ENCODE results near the gene SHISA8. TPM values are rescaled to one million over a fixed set of nuclear protein-coding genes. Genes with fewer than 3 reads are reported as not detected.
A peak's percentile ranks its signal among the peaks of the same experiment; 100 is the strongest.

The SHISA8 gene
- polyA plus RNA-seq, 3 donors: not detected

DNA sequence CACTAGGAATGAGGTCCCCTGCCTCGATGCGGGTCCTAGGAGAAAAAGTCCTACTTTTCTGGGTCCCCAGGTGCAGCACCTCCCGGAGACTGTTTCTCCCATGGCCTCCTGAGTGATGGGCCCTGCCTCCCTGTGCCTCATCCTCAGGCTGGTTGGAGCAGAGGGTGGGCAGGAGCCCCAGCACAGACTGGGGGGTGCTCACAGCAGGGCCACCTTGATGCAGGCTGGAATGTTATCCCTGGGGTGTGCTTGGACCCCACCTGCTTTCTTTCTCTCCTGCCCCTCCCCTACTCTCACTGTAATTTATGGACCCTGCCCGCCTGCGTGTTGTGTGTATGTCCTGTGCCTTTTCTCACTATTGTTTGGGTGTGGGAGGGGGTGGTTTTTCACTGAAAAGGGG, 8.1 kb downstream of the SHISA8 start:
- Mint-ChIP-seq H3K4me3 (no peak overlapping the region), H3K27ac (peak overlapping the region in 2 of 7 donors; percentile 35 to 57)
- WGBS (ENCODE audit: insufficient coverage): no CpG with 5 or more reads among the region's 5 CpGs

DNA sequence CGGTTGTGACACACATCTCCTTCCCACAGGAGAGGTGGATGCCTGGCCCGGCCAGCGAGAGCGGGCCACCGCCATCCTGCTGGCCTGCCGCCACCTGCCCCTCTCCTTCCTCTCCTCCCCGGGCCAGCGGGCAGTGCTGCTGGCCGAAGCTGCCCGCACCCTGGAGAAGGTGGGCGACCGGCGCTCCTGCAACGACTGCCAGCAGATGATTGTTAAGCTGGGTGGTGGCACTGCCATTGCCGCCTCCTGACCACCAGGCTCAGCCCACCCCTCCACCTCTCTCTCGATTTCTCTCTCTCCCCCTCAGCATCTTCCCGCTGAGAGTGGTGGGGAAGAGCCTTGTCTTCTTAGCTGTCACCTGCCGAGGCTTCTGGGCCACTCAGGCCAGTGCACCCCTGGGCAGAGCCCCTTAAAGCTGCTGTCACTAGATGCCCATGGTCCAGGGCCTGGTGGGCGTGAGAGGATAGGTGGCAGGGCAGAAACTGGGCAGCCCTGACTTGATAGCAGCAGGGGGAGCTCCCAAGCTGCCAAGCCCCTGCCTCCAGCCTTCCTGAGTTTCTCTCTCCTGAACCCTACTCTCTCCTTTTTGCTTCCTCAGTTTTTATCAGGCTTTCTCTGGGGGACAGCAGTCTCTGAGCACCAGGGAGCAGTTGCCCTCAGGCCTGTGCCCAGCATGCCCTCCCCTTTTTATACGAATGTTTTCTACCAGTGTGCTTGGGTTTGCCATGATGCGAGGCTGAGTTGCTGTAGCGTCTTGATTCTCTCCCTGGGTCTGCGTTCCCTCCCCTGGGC, 9.3 kb downstream of the SHISA8 start:
- peaks cover 4% of the 10 kb centered on the region for H4K20me1 ChIP-seq (ENCODE audit: insufficient read depth, low read length)
- Mint-ChIP-seq H3K27ac (peak overlapping the region in 1 of 7 donors; percentile 44), H3K4me3 (no peak overlapping the region), H3K36me3 (peaks cover 57 to 63% of the 10 kb centered on the region in 2 donors), H3K9me3 (peaks cover 0 to 5% (median 0%) of the 10 kb centered on the region in 7 donors), H3K4me1 (peaks cover 22% of the 10 kb centered on the region), H3K27me3 (ENCODE audit: low read depth in 3 of 3) (peaks cover 15 to 21% (median 17%) of the 10 kb centered on the region in 3 donors)
- DNase-seq: no peak
- no peak overlapping the region for H3K4me3 ChIP-seq (replicated peaks in 1 of 3; ENCODE audit: low read depth in 2 of 3, low read length in 3 of 3)
- no peaks in the 10 kb centered on the region for H3K9me3 ChIP-seq (replicated peaks in 1 of 2; ENCODE audit: control insufficient read depth in 1 of 2, insufficient read depth in 1 of 2, low read length in 2 of 2)
- peaks cover 4 to 12% of the 10 kb centered on the region in 2 donors for H3K27me3 ChIP-seq (ENCODE audit: control insufficient read depth in 2 of 2, insufficient read depth in 2 of 2, low read length in 2 of 2)
- H2AFZ ChIP-seq (ENCODE audit: insufficient read depth, low read depth, low read length, poor library complexity, severe bottlenecking): no peak overlapping the region
- H3K4me1 ChIP-seq (ENCODE audit: control insufficient read depth in 1 of 2, insufficient read depth in 2 of 2, low read length in 2 of 2): peaks cover 14 to 32% of the 10 kb centered on the region in 2 donors
- H3K79me2 ChIP-seq (ENCODE audit: insufficient read depth, low read length): no peaks in the 10 kb centered on the region
- TF ChIP-seq, protein P1, sequence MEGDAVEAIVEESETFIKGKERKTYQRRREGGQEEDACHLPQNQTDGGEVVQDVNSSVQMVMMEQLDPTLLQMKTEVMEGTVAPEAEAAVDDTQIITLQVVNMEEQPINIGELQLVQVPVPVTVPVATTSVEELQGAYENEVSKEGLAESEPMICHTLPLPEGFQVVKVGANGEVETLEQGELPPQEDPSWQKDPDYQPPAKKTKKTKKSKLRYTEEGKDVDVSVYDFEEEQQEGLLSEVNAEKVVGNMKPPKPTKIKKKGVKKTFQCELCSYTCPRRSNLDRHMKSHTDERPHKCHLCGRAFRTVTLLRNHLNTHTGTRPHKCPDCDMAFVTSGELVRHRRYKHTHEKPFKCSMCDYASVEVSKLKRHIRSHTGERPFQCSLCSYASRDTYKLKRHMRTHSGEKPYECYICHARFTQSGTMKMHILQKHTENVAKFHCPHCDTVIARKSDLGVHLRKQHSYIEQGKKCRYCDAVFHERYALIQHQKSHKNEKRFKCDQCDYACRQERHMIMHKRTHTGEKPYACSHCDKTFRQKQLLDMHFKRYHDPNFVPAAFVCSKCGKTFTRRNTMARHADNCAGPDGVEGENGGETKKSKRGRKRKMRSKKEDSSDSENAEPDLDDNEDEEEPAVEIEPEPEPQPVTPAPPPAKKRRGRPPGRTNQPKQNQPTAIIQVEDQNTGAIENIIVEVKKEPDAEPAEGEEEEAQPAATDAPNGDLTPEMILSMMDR (IDR thresholded peaks at IDR 0.05): no peak
- WGBS (ENCODE audit: insufficient coverage): 95% methylated on average over 4 of the region's 23 CpGs
- intact Hi-C loops (cut with micrococcal nuclease): no loop called here
- no peak overlapping the region for H3K27ac ChIP-seq (ENCODE audit: low read depth in 1 of 2, low read length in 2 of 2)
- no peak overlapping the region for H3K9ac ChIP-seq (ENCODE audit: insufficient read depth, low read length, poor library complexity, severe bottlenecking)
- peaks cover 57 to 69% of the 10 kb centered on the region in 2 donors for H3K36me3 ChIP-seq (replicated peaks in 1 of 2; ENCODE audit: control insufficient read depth in 1 of 2, insufficient read depth in 2 of 2, low read length in 2 of 2)
- no peak overlapping the region for H3K4me2 ChIP-seq (replicated peaks; ENCODE audit: extremely low read depth, low read length, poor library complexity, severe bottlenecking)

More for the DNA sequence above, 8.1 kb downstream of the SHISA8 start:
- no peaks in the 10 kb centered on the region for H3K79me2 ChIP-seq (ENCODE audit: insufficient read depth, low read length)
- H3K27ac ChIP-seq (ENCODE audit: low read depth in 1 of 2, low read length in 2 of 2): no peak overlapping the region
- H4K20me1 ChIP-seq (ENCODE audit: insufficient read depth, low read length): peaks cover 4% of the 10 kb centered on the region
- H3K4me3 ChIP-seq (replicated peaks in 1 of 3; ENCODE audit: low read depth in 2 of 3, low read length in 3 of 3): no peak overlapping the region
- H3K9me3 Mint-ChIP-seq: peaks cover 0 to 12% (median 3%) of the 10 kb centered on the region in 7 donors
- peaks cover 26% of the 10 kb centered on the region for H3K4me1 Mint-ChIP-seq
- peaks cover 21 to 39% of the 10 kb centered on the region in 2 donors for H3K4me1 ChIP-seq (ENCODE audit: control insufficient read depth in 1 of 2, insufficient read depth in 2 of 2, low read length in 2 of 2)
- H3K27me3 ChIP-seq (ENCODE audit: control insufficient read depth in 2 of 2, insufficient read depth in 2 of 2, low read length in 2 of 2): peaks cover 16 to 24% of the 10 kb centered on the region in 2 donors
- H3K9me3 ChIP-seq (replicated peaks in 1 of 2; ENCODE audit: control insufficient read depth in 1 of 2, insufficient read depth in 1 of 2, low read length in 2 of 2): peaks cover 0 to 5% of the 10 kb centered on the region in 2 donors
- no peak for DNase-seq
- H3K9ac ChIP-seq (ENCODE audit: insufficient read depth, low read length, poor library complexity, severe bottlenecking): no peak overlapping the region
- H3K27me3 Mint-ChIP-seq (ENCODE audit: low read depth in 3 of 3): peaks cover 24 to 33% (median 26%) of the 10 kb centered on the region in 3 donors
- TF ChIP-seq, protein P1 (IDR thresholded peaks at IDR 0.05): no peak
- H2AFZ ChIP-seq (ENCODE audit: insufficient read depth, low read depth, low read length, poor library complexity, severe bottlenecking): no peak overlapping the region
- H3K36me3 ChIP-seq (replicated peaks in 1 of 2; ENCODE audit: control insufficient read depth in 1 of 2, insufficient read depth in 2 of 2, low read length in 2 of 2): peaks cover 48 to 58% of the 10 kb centered on the region in 2 donors
- peaks cover 52 to 53% of the 10 kb centered on the region in 2 donors for H3K36me3 Mint-ChIP-seq
- H3K4me2 ChIP-seq (replicated peaks; ENCODE audit: extremely low read depth, low read length, poor library complexity, severe bottlenecking): no peak overlapping the region
- intact Hi-C loops (cut with micrococcal nuclease): no loop called here

Measured in CD14-positive monocyte (primary cell).